DOHH2 (cell line): Measurements from ENCODE around the gene TAPT1.
"Not testable (repeated sequence)": the region's sequence is repeated elsewhere in the genome, so short reads cannot be mapped to it uniquely, and the experiment has no call there.

Experiments used
- H3F3A ChIP-seq: fragments of 200-600 bp; sonication (generic), shearing (Covaris generic); 2 replicates; pipeline ENCODE4 v1.6.0; 2016; ENCODE audit warnings: antibody characterized with exemption, mild to moderate bottlenecking; ENCODE audit not compliant: control insufficient read depth, insufficient read depth
- H3K27ac ChIP-seq: fragments of 200-600 bp; sonication (generic); 2 replicates; pipeline ENCODE4 v1.5.1; 2014; ENCODE audit warnings: low read depth, mild to moderate bottlenecking, low read length, moderate library complexity
- H3K27me3 ChIP-seq: fragments of 200-600 bp; sonication (generic); 2 replicates; pipeline ENCODE4 v1.6.1; 2014; ENCODE audit warnings: mild to moderate bottlenecking, low read length, mixed read lengths; ENCODE audit not compliant: control insufficient read depth
- H3K36me3 ChIP-seq: fragments of 200-600 bp; sonication (generic); 2 replicates; pipeline ENCODE4 v1.6.1; 2014; ENCODE audit warnings: mild to moderate bottlenecking, low read length, moderate library complexity, mixed read lengths; ENCODE audit not compliant: control insufficient read depth
- H3K4me1 ChIP-seq: fragments of 200-600 bp; sonication (generic); 2 replicates; pipeline ENCODE4 v1.6.1; 2014; ENCODE audit warnings: mild to moderate bottlenecking, low read length, mixed read lengths; ENCODE audit not compliant: control insufficient read depth
- H3K4me2 ChIP-seq: fragments of 200-600 bp; sonication (generic); 2 replicates; pipeline ENCODE4 v1.6.0; 2014; ENCODE audit warnings: mild to moderate bottlenecking, low read length, moderate library complexity
- H3K4me3 ChIP-seq: fragments of 200-600 bp; sonication (generic); 2 replicates; pipeline ENCODE4 v1.5.1; 2014; ENCODE audit warnings: mild to moderate bottlenecking, low read length, mixed read lengths
- H3K79me2 ChIP-seq: fragments of 200-600 bp; sonication (generic); 2 replicates; pipeline ENCODE4 v1.6.1; 2014; ENCODE audit warnings: mild to moderate bottlenecking, low read length, mixed read lengths; ENCODE audit not compliant: control insufficient read depth
- H3K9me2 ChIP-seq: fragments of 200-600 bp; sonication (generic); replicated peaks from 2 replicates; pipeline ENCODE4 v1.6.1; 2014; ENCODE audit warnings: mild to moderate bottlenecking, low read length, mixed read lengths; ENCODE audit not compliant: control insufficient read depth
- H3K9me3 ChIP-seq: fragments of 200-600 bp; sonication (generic); 2 replicates; pipeline ENCODE4 v1.6.1; 2014; ENCODE audit warnings: antibody characterized with exemption, low read length, mixed read lengths; ENCODE audit not compliant: control insufficient read depth, insufficient read depth
- H4K20me1 ChIP-seq: fragments of 200-600 bp; sonication (generic); 2 replicates; pipeline ENCODE4 v1.6.0; 2014; ENCODE audit warnings: low read depth, mild to moderate bottlenecking, antibody characterized with exemption, low read length, moderate library complexity; ENCODE audit not compliant: control insufficient read depth, insufficient read depth
- CTCF ChIP-seq: fragments of 200-600 bp; sonication (generic); IDR thresholded peaks from one replicate; pipeline ENCODE4 v1.5.1; 2014; ENCODE audit warnings: antibody characterized with exemption, mild to moderate bottlenecking, low read depth, low read length; ENCODE audit not compliant: poor library complexity, severe bottlenecking
- EZH2phosphoT487 ChIP-seq: fragments of 200-600 bp; sonication (generic); IDR thresholded peaks from 2 replicates; pipeline ENCODE4 v1.6.1; 2017; ENCODE audit warnings: borderline replicate concordance, mild to moderate bottlenecking, antibody characterized with exemption, low read length, moderate library complexity, mixed read lengths

TAPT1 gene

DNA sequence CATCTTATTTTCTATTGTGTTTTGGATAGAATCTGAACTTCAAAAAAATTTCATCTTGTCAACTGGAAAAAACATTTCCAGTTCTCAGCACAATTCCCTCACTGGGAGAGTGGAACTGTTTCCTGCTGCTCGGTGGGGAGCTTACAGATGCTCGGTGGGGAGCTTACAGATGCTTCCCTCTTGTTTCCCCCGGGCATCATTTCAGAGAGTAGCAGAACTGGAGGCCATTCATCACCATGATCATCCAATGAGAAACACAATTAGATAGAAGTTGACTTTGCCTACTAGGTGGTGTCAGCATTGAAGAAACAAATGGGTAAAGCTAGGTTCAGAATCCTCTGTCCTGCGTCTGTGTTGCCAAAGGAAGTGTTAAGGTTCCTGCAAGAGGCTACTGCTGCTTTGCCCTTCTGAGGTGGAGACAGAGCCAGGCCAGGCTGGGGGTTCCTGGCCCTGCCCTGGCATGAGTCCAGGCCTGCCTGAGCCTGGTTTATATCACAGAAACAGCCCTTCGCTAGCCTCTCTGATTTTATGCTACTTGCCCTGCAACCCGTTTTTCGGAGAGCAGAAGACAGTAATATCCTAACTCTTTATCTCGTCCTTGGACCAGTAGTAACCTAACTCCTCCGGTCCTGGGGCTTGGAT is 70.6 kb downstream of the TAPT1 start:
- H3F3A ChIP-seq: no peaks in the 10 kb centered on the region
- no peak overlapping the region for H3K4me3 ChIP-seq
- no peaks in the 10 kb centered on the region for H3K4me1 ChIP-seq
- H3K79me2 ChIP-seq: no peaks in the 10 kb centered on the region
- no peaks in the 10 kb centered on the region for H3K9me3 ChIP-seq
- TF ChIP-seq EZH2phosphoT487 (no peak), CTCF (no peak)
- no peaks in the 10 kb centered on the region for H4K20me1 ChIP-seq
- H3K36me3 ChIP-seq: no peaks in the 10 kb centered on the region
- H3K9me2 ChIP-seq: no peaks in the 10 kb centered on the region
- no peak overlapping the region for H3K4me2 ChIP-seq
- H3K27me3 ChIP-seq: peaks cover 3% of the 10 kb centered on the region
- no peak overlapping the region for H3K27ac ChIP-seq

GRCh38 chr4:16154451-16154850 is 71.8 kb downstream of the TAPT1 start:
- H3K27me3 ChIP-seq: peaks cover 3% of the 10 kb centered on the region
- H3K79me2 ChIP-seq: no peaks in the 10 kb centered on the region
- no peaks in the 10 kb centered on the region for H4K20me1 ChIP-seq
- no peak overlapping the region for H3K4me3 ChIP-seq
- H3K9me2 ChIP-seq: no peaks in the 10 kb centered on the region
- no peaks in the 10 kb centered on the region for H3K9me3 ChIP-seq
- H3K4me1 ChIP-seq: no peaks in the 10 kb centered on the region
- H3K4me2 ChIP-seq: no peak overlapping the region
- H3K36me3 ChIP-seq: no peaks in the 10 kb centered on the region
- no peaks in the 10 kb centered on the region for H3F3A ChIP-seq
- no peak overlapping the region for H3K27ac ChIP-seq
- TF ChIP-seq CTCF: no peak
- no peak for TF ChIP-seq EZH2phosphoT487

GRCh38 chr4:16150716-16151115 is 75.6 kb downstream of the TAPT1 start:
- Histone ChIP-seq H3K9me2 (no peaks in the 10 kb centered on the region), H3K79me2 (no peaks in the 10 kb centered on the region), H3K4me1 (no peaks in the 10 kb centered on the region), H3K36me3 (no peaks in the 10 kb centered on the region), H3K4me2 (no peak overlapping the region), H4K20me1 (no peaks in the 10 kb centered on the region), H3K27me3 (peaks cover 3% of the 10 kb centered on the region), H3K9me3 (no peaks in the 10 kb centered on the region), H3K4me3 (no peak overlapping the region), H3F3A (no peaks in the 10 kb centered on the region), H3K27ac (no peak overlapping the region)
- no peak for TF ChIP-seq CTCF
- TF ChIP-seq EZH2phosphoT487: no peak

- H3K9me2 ChIP-seq, H3K4me2 ChIP-seq, H3K27ac ChIP-seq, H4K20me1 ChIP-seq, H3K36me3 ChIP-seq, H3K79me2 ChIP-seq, H3F3A ChIP-seq, H3K4me1 ChIP-seq, H3K4me3 ChIP-seq, H3K9me3 ChIP-seq, H3K27me3 ChIP-seq: not testable (repeated sequence)
These were observed 81.4 kb downstream of the TAPT1 start for GRCh38 chr4:16144913-16145312.
